Measurements from ENCODE around the gene PTPRT.

The PTPRT gene

GRCh38 chr20:42051921-42052320 lies 1137.8 kb downstream of the PTPRT start:
- no peak for DNase-seq (ENCODE audit: low read depth in 2 of 2)

GRCh38 chr20:42046371-42047085 lies 1143.2 kb downstream of the PTPRT start:
- no peak for DNase-seq (ENCODE audit: low read depth in 2 of 2)

- DNase-seq (ENCODE audit: low read depth in 2 of 2): no peak
Measured at GRCh38 chr20:42043921-42044320, 1145.8 kb downstream of the PTPRT start.

DNA sequence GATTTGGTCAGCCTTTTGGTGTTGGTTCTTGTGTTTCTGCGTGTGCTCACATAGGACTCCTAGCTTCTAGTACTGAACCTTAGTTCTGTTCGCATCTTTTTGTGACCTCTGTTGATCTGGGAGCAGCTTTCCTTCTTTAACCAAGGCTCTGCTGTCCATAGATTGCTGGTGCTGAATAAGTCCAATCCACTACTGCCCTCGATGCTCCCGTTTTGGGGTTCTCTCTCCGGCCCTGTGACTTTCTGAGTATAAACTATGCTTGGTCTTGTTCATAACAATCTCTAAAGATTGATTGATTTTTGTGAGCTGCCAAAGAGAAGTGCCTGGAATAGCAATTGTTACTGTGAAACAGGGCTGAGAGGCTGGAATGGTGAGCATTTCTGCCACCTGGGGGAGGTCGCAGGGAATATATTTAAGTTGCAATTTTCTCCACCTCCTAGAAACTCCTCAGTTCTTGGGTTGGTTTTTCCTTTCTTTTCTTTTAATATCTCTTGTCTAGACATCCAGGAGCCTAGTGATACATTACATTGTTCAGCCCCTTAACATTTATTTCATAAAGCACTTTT lies 1148.6 kb downstream of the PTPRT start:
- no peak for DNase-seq (ENCODE audit: low read depth in 2 of 2)

DNA sequence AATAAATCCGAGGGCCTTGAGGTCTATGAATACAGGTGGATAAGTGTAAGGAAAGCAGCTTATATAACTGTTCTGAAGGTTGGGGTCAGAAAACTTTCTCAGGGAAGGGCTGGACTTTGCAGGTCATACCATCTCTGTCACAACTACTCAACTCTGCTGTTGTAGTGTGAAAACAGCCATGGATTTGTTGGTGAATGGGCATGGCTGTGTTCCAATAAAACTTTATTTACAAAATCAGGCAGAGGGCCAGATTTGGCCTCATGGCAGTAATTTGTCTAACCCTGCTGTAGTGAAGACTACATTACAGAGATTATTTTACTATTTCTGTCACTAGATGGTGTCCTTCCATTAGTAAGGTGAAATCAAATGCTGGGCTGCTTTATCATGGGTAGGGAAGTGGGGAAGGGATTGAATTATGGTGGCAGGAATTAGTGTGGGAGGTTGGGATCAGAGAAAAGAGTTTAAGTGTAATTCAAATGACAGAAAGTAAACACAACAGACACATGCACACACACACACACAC lies 1161.9 kb downstream of the PTPRT start:
- DNase-seq (ENCODE audit: low read depth in 2 of 2): no peak

DNA sequence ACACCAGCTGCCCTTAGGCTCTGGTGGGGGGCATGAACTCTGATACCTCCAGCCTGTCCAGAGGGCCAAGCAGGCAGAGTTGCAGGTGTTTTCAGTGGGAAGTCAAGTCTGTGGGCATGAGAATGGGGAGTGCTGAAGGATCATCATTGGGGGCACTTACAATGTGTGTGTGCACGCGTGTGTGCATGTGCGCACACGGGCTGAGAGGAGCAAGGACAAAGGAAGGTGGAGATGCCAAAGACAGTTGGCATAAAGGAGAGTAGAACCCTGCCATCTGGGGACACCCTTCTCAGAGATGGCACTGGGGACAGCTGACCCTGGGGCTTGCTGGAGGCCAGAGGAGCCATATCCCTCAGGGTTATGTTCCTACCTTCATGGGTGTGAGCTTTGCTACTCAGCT lies 1163.1 kb downstream of the PTPRT start:
- no peak for DNase-seq (ENCODE audit: low read depth in 2 of 2)

DNA sequence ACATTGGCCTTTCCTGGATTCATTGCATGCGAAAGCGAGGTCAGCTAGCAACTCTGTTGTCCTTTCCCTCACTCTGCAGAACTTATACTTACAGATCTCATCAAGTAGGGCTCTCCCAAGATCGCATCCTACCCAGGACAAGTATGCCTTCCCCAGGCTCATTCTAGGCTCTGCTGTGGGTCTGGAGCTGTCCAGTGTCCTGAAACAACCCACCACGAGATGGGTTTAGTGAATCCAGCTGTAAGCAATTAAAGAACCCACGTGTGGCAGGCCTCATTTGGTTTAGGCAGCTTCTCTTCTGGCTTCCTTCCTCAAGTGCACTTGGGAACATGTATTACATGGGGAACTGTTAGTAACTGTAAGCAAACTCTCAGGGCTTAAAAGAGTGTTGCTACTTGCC lies 1165.1 kb downstream of the PTPRT start:
- no peak for DNase-seq (ENCODE audit: low read depth in 2 of 2)
